ENCODE data around the gene SYNDIG1.
"Not testable (repeated sequence)": the region's sequence is repeated elsewhere in the genome, so short reads cannot be mapped to it uniquely, and the experiment has no call there.

SYNDIG1 gene

GRCh38 chr20:24507182-24507853 is 37.9 kb downstream of the SYNDIG1 start:
- no peak overlapping the region for H3K27ac ChIP-seq
- H3K9me3 ChIP-seq (ENCODE audit: low read depth, low read length): no peaks in the 10 kb centered on the region
- no peak overlapping the region for H3K4me3 ChIP-seq
- H3K36me3 ChIP-seq (ENCODE audit: insufficient read depth, low read length): no peaks in the 10 kb centered on the region
- no peak for DNase-seq (ENCODE audit: low read depth, low spot score)
- H3K9ac ChIP-seq (ENCODE audit: insufficient read length): no peak overlapping the region
- no peak for TF ChIP-seq POLR2AphosphoS5 (IDR thresholded peaks at IDR 0.05; ENCODE audit: borderline replicate concordance, low read depth, low read length)
- no peak for TF ChIP-seq FOXP2 (optimal IDR thresholded peaks at IDR 0.05; ENCODE audit: control extremely low read depth, extremely low read length, insufficient read depth)
- TF ChIP-seq EZH2 (IDR thresholded peaks at IDR 0.05): no peak

- not testable (repeated sequence) for H3K9me3 ChIP-seq (ENCODE audit: low read depth, low read length); H3K27ac ChIP-seq; H3K36me3 ChIP-seq (ENCODE audit: insufficient read depth, low read length); H3K9ac ChIP-seq (ENCODE audit: insufficient read length); DNase-seq (ENCODE audit: low read depth, low spot score); H3K4me3 ChIP-seq
Measured at GRCh38 chr20:24512441-24512840, 43.0 kb downstream of the SYNDIG1 start.

- no peaks in the 10 kb centered on the region for H3K36me3 ChIP-seq (ENCODE audit: insufficient read depth, low read length)
- no peak for DNase-seq (ENCODE audit: low read depth, low spot score)
- H3K9ac ChIP-seq (ENCODE audit: insufficient read length): no peak overlapping the region
- TF ChIP-seq FOXP2 (optimal IDR thresholded peaks at IDR 0.05; ENCODE audit: control extremely low read depth, extremely low read length, insufficient read depth): no peak
- no peak for TF ChIP-seq EZH2 (IDR thresholded peaks at IDR 0.05)
- no peak for TF ChIP-seq POLR2AphosphoS5 (IDR thresholded peaks at IDR 0.05; ENCODE audit: borderline replicate concordance, low read depth, low read length)
- H3K27ac ChIP-seq: no peak overlapping the region
- no peaks in the 10 kb centered on the region for H3K9me3 ChIP-seq (ENCODE audit: low read depth, low read length)
- no peak overlapping the region for H3K4me3 ChIP-seq
Measured at GRCh38 chr20:24518515-24518914, 49.1 kb downstream of the SYNDIG1 start.

- TF ChIP-seq POLR2AphosphoS5 (IDR thresholded peaks at IDR 0.05; ENCODE audit: borderline replicate concordance, low read depth, low read length) (no peak), FOXP2 (optimal IDR thresholded peaks at IDR 0.05; ENCODE audit: control extremely low read depth, extremely low read length, insufficient read depth) (no peak), EZH2 (IDR thresholded peaks at IDR 0.05) (no peak)
- no peak overlapping the region for H3K4me3 ChIP-seq
- no peaks in the 10 kb centered on the region for H3K9me3 ChIP-seq (ENCODE audit: low read depth, low read length)
- no peak for DNase-seq (ENCODE audit: low read depth, low spot score)
- no peak overlapping the region for H3K27ac ChIP-seq
- no peak overlapping the region for H3K9ac ChIP-seq (ENCODE audit: insufficient read length)
- no peaks in the 10 kb centered on the region for H3K36me3 ChIP-seq (ENCODE audit: insufficient read depth, low read length)
Measured at GRCh38 chr20:24519476-24519875, 50.0 kb downstream of the SYNDIG1 start.

GRCh38 chr20:24521032-24521431 is 51.6 kb downstream of the SYNDIG1 start:
- Histone ChIP-seq H3K36me3 (ENCODE audit: insufficient read depth, low read length) (no peaks in the 10 kb centered on the region), H3K27ac (no peak overlapping the region), H3K9me3 (ENCODE audit: low read depth, low read length) (no peaks in the 10 kb centered on the region), H3K4me3 (no peak overlapping the region), H3K9ac (ENCODE audit: insufficient read length) (no peak overlapping the region)
- TF ChIP-seq POLR2AphosphoS5 (IDR thresholded peaks at IDR 0.05; ENCODE audit: borderline replicate concordance, low read depth, low read length): no peak
- no peak for DNase-seq (ENCODE audit: low read depth, low spot score)

- H3K36me3 ChIP-seq (ENCODE audit: insufficient read depth, low read length): no peaks in the 10 kb centered on the region
- H3K9me3 ChIP-seq (ENCODE audit: low read depth, low read length): no peaks in the 10 kb centered on the region
- TF ChIP-seq POLR2AphosphoS5 (IDR thresholded peaks at IDR 0.05; ENCODE audit: borderline replicate concordance, low read depth, low read length): no peak
- no peak for TF ChIP-seq FOXP2 (optimal IDR thresholded peaks at IDR 0.05; ENCODE audit: control extremely low read depth, extremely low read length, insufficient read depth)
- no peak for TF ChIP-seq EZH2 (IDR thresholded peaks at IDR 0.05)
- H3K9ac ChIP-seq (ENCODE audit: insufficient read length): no peak overlapping the region
- no peak for DNase-seq (ENCODE audit: low read depth, low spot score)
- no peak overlapping the region for H3K27ac ChIP-seq
- H3K4me3 ChIP-seq: no peak overlapping the region
Measured at GRCh38 chr20:24522452-24523330, 53.3 kb downstream of the SYNDIG1 start.

GRCh38 chr20:24523661-24524060 is 54.2 kb downstream of the SYNDIG1 start:
- TF ChIP-seq FOXP2 (optimal IDR thresholded peaks at IDR 0.05; ENCODE audit: control extremely low read depth, extremely low read length, insufficient read depth) (no peak), POLR2AphosphoS5 (IDR thresholded peaks at IDR 0.05; ENCODE audit: borderline replicate concordance, low read depth, low read length) (no peak), EZH2 (IDR thresholded peaks at IDR 0.05) (no peak)
- no peaks in the 10 kb centered on the region for H3K9me3 ChIP-seq (ENCODE audit: low read depth, low read length)
- no peak for DNase-seq (ENCODE audit: low read depth, low spot score)

GRCh38 chr20:24528583-24529368 is 59.3 kb downstream of the SYNDIG1 start:
- no peak for TF ChIP-seq FOXP2 (optimal IDR thresholded peaks at IDR 0.05; ENCODE audit: control extremely low read depth, extremely low read length, insufficient read depth)
- no peak for TF ChIP-seq POLR2AphosphoS5 (IDR thresholded peaks at IDR 0.05; ENCODE audit: borderline replicate concordance, low read depth, low read length)
- no peak for TF ChIP-seq EZH2 (IDR thresholded peaks at IDR 0.05)
- no peak overlapping the region for H3K27ac ChIP-seq
- DNase-seq (ENCODE audit: low read depth, low spot score): no peak
- H3K9me3 ChIP-seq (ENCODE audit: low read depth, low read length): no peaks in the 10 kb centered on the region
- H3K4me3 ChIP-seq: no peak overlapping the region
- no peaks in the 10 kb centered on the region for H3K36me3 ChIP-seq (ENCODE audit: insufficient read depth, low read length)
- no peak overlapping the region for H3K9ac ChIP-seq (ENCODE audit: insufficient read length)

More at GRCh38 chr20:24523661-24524060, 54.2 kb downstream of the SYNDIG1 start:
- Histone ChIP-seq H3K4me3 (no peak overlapping the region), H3K9ac (ENCODE audit: insufficient read length) (no peak overlapping the region), H3K27ac (no peak overlapping the region), H3K36me3 (ENCODE audit: insufficient read depth, low read length) (no peaks in the 10 kb centered on the region)
